Measurements from ENCODE around the gene WWC2. TPM values are rescaled to one million over a fixed set of nuclear protein-coding genes. Genes with fewer than 3 reads are reported as not detected.

WWC2 gene
- total RNA-seq, 1 experiment from 2014 or later: 39.1 TPM

GRCh38 chr4:183276106-183276505 lies 177.0 kb downstream of the WWC2 start:
- Histone ChIP-seq H3K9ac (ENCODE audit: low read length) (no peak overlapping the region), H3K4me1 (ENCODE audit: control insufficient read depth in 1 of 2, insufficient read depth in 2 of 2, low read length in 2 of 2) (no peaks in the 10 kb centered on the region), H3K9me2 (ENCODE audit: insufficient read depth) (no peaks in the 10 kb centered on the region), H3K36me3 (ENCODE audit: control insufficient read depth in 1 of 2, insufficient read depth in 2 of 2, low read length in 2 of 2) (peaks cover 8 to 32% of the 10 kb centered on the region in 2 experiments), H3K27me3 (ENCODE audit: insufficient read depth, low read length) (no peaks in the 10 kb centered on the region), H3K9me3 (ENCODE audit: control insufficient read depth in 1 of 2, insufficient read depth in 1 of 2, low read depth in 1 of 2, low read length in 2 of 2) (peaks cover 4 to 17% of the 10 kb centered on the region in 2 experiments; a peak in 2 of 4 replicates), H3K79me2 (ENCODE audit: insufficient read depth, low read length) (no peaks in the 10 kb centered on the region), H3K4me3 (replicated peaks in 1 of 2; ENCODE audit: low read depth in 1 of 2, low read length in 2 of 2) (no peak overlapping the region), H2AFZ (ENCODE audit: low read depth, low read length, poor library complexity, severe bottlenecking) (no peak overlapping the region), H3K27ac (ENCODE audit: low read depth, low read length) (no peak overlapping the region), H3K4me2 (ENCODE audit: low read length) (no peak overlapping the region), H4K20me1 (ENCODE audit: insufficient read depth) (no peaks in the 10 kb centered on the region)
- ATAC-seq (no peak), DNase-seq (ENCODE audit: low read depth, low spot score) (no peak)
- TF ChIP-seq TCF7L2 (IDR thresholded peaks at IDR 0.05; ENCODE audit: borderline replicate concordance, extremely low read depth, insufficient read depth, insufficient read length) (no peak), POLR2AphosphoS5 (IDR thresholded peaks at IDR 0.05; ENCODE audit: low read depth, low read length) (no peak), EZH2phosphoT487 (IDR thresholded peaks at IDR 0.05; ENCODE audit: borderline replicate concordance) (no peak), YY1 (IDR thresholded peaks at IDR 0.05; ENCODE audit: extremely low read depth, insufficient replicate concordance, low read depth, low read length) (no peak), CTCF (IDR thresholded peaks at IDR 0.05 in 2 of 3, conservative IDR thresholded peaks at IDR 0.05 in 1 of 3; ENCODE audit: borderline replicate concordance in 1 of 3, insufficient read depth in 1 of 3, low read depth in 2 of 3, low read length in 2 of 3) (no peak), EGR1 (IDR thresholded peaks at IDR 0.05; ENCODE audit: low read depth) (no peak), CEBPB (IDR thresholded peaks at IDR 0.05; ENCODE audit: low read depth) (no peak)
- POLR2A ChIA-PET: no interaction called here
- intact Hi-C loops (cut with micrococcal nuclease): no loop called here
- RAD21 ChIA-PET (ENCODE audit: low non-redundant PET in 1 of 2, low total read pairs in 2 of 2, uncharacterized antibody in 2 of 2, unreplicated experiment in 2 of 2): no interaction called here
- no TSS peak for BruUV-seq (replicated peaks)
- CTCF ChIA-PET: no interaction called here

- Histone ChIP-seq H3K36me3 (ENCODE audit: control insufficient read depth in 1 of 2, insufficient read depth in 2 of 2, low read length in 2 of 2) (peaks cover 15 to 35% of the 10 kb centered on the region in 2 experiments), H3K27me3 (ENCODE audit: insufficient read depth, low read length) (no peaks in the 10 kb centered on the region), H3K4me3 (replicated peaks in 1 of 2; ENCODE audit: low read depth in 1 of 2, low read length in 2 of 2) (no peak overlapping the region), H3K4me2 (ENCODE audit: low read length) (no peak overlapping the region), H2AFZ (ENCODE audit: low read depth, low read length, poor library complexity, severe bottlenecking) (no peak overlapping the region), H3K4me1 (ENCODE audit: control insufficient read depth in 1 of 2, insufficient read depth in 2 of 2, low read length in 2 of 2) (no peaks in the 10 kb centered on the region), H3K9ac (ENCODE audit: low read length) (no peak overlapping the region), H4K20me1 (ENCODE audit: insufficient read depth) (no peaks in the 10 kb centered on the region), H3K9me3 (ENCODE audit: control insufficient read depth in 1 of 2, insufficient read depth in 1 of 2, low read depth in 1 of 2, low read length in 2 of 2) (no peaks in the 10 kb centered on the region), H3K9me2 (ENCODE audit: insufficient read depth) (no peaks in the 10 kb centered on the region), H3K27ac (ENCODE audit: low read depth, low read length) (no peak overlapping the region), H3K79me2 (ENCODE audit: insufficient read depth, low read length) (no peaks in the 10 kb centered on the region)
- no peak for ATAC-seq
- CTCF ChIA-PET: no interaction called here
- RAD21 ChIA-PET (ENCODE audit: low non-redundant PET in 1 of 2, low total read pairs in 2 of 2, uncharacterized antibody in 2 of 2, unreplicated experiment in 2 of 2): no interaction called here
- DNase-seq (ENCODE audit: low read depth, low spot score): no peak
- POLR2A ChIA-PET: no interaction called here
- no TSS peak for BruUV-seq (replicated peaks)
- intact Hi-C loops (cut with micrococcal nuclease): no loop called here
- TF ChIP-seq REST (IDR thresholded peaks at IDR 0.05; ENCODE audit: low read depth): no peak
- TF ChIP-seq MAX (IDR thresholded peaks at IDR 0.05): no peak
- no peak for TF ChIP-seq POLR2A (IDR thresholded peaks at IDR 0.05; ENCODE audit: borderline replicate concordance, extremely low read depth, insufficient read depth, insufficient read length)
- TF ChIP-seq EZH2phosphoT487 (IDR thresholded peaks at IDR 0.05; ENCODE audit: borderline replicate concordance): no peak
- no peak for TF ChIP-seq ATF3 (IDR thresholded peaks at IDR 0.05)
- TF ChIP-seq SP1 (IDR thresholded peaks at IDR 0.05; ENCODE audit: low read depth): no peak
- no peak for TF ChIP-seq CEBPB (IDR thresholded peaks at IDR 0.05; ENCODE audit: low read depth)
- TF ChIP-seq ZNF274 (IDR thresholded peaks at IDR 0.05; ENCODE audit: low read depth, low read length): no peak
- TF ChIP-seq EGR1 (IDR thresholded peaks at IDR 0.05; ENCODE audit: low read depth): no peak
Observed at GRCh38 chr4:183284258-183284785, 185.3 kb downstream of the WWC2 start.
